SK-MEL-5 (cell line): ENCODE data around the gene SLC25A22. TPM values are rescaled to one million over a fixed set of nuclear protein-coding genes. Genes with fewer than 3 reads are reported as not detected.
A peak's percentile ranks its signal among the peaks of the same experiment; 100 is the strongest.

Experiments
- DNase-seq: peaks from one replicate; pipeline ENCODE4 v3.0.0-alpha.2; 2016; ENCODE audit warnings: low read depth, low spot score
- in situ Hi-C: cut with HindIII; loops from 2 replicates; pipeline ENCODE4 v1.10.0; 2016; ENCODE audit warnings: low sequenced_read_pairs, high pct_unique_total_duplicates, low pct_unique_long_range_greater_than_20kb
- total RNA-seq: library from RNA; depleted of rRNA; stranded (reverse); fragments of >200 nt; shearing (Covaris generic); gene quantifications from 2 replicates; pipeline ENCODE4 v1.2.3, GENCODE V29; 2014

The SLC25A22 gene
- total RNA-seq, 1 experiment from 2014 or later, result 16.3 TPM

DNA sequence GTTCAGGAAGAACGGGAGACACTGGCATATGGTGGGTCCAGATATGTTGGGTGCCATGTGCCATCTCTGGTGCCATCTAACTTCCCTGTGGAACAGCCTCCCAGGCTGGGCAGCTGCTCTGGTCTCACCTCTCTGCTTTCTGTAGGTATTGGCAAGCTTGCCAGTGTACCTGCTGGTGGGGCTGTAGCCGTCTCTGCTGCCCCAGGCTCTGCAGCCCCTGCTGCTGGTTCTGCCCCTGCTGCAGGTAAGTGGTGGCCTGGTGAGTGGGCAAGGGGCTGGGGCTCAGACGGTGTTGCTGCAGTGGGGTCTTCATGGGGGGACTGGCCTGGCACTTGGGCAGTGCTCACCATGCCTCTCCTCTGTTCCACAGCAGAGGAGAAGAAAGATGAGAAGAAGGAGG, 14.3 kb upstream of the SLC25A22 start:
- in situ Hi-C loops, result no loop called here

DNA sequence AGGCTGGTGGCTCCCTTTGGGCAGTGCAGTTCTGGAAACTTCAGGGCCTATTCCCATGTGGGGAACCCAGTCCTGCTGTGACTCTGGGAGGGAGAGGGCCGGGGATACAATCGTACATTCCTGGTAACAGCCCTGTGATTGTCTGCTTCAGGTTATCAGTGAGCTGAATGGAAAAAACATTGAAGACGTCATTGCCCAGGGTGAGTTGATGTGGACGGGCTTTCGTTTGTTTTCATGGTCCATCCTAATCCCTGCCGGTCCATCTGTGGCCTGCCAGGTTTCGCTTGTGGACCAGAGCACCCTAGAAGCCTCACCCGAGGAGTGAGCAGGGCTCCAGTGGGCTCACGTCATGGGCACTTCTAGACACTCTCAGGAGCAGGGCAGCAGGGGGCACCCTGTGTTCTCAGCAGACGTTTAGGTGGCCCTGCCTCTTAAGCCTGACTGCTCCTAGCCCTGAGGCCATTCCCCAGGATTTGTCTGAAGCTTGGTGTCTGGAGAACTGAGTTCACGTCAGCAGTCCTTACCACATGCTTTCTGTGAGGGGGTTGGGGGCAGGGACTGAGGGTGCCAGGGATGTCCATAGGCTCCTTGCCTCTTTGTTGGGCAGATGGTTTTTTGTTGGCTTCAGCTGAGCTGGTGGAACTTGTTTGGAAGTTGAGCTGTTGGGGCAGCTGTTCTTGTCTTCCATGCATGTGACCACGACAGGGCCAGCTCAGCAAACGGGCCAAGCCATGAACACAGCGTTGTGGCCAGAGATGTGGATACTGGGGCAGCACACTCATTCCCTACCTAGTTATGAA, 13.6 kb upstream of the SLC25A22 start:
- in situ Hi-C loops, result no loop called here

More for the DNA sequence above, 14.3 kb upstream of the SLC25A22 start:
- DNase-seq, result no peak

DNA sequence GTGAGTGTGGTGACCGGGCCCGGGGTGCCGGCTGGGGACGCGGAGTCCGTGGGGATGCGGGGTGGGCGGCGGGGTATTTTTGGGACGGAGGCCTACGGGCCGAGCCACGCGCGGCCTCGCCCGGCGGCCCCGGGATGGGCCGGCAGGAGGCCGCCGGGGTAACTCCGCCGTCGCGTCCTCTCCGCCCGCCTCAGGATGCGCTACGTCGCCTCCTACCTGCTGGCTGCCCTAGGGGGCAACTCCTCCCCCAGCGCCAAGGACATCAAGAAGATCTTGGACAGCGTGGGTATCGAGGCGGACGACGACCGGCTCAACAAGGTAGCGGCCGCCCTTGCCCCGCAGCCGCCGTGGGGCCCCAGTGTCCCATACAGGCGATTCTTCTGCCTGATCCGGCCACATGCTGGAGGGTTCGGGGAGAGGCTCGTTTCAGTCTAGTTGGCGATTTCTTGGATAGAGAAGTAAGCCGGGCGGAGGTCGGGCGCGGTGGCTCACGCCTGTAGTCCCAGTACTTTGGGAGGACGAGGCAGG, 12.0 kb upstream of the SLC25A22 start:
- DNase-seq, result no peak
- in situ Hi-C loops, result no loop called here

More for the DNA sequence above, 13.6 kb upstream of the SLC25A22 start:
- peak; percentile 70 for DNase-seq

DNA sequence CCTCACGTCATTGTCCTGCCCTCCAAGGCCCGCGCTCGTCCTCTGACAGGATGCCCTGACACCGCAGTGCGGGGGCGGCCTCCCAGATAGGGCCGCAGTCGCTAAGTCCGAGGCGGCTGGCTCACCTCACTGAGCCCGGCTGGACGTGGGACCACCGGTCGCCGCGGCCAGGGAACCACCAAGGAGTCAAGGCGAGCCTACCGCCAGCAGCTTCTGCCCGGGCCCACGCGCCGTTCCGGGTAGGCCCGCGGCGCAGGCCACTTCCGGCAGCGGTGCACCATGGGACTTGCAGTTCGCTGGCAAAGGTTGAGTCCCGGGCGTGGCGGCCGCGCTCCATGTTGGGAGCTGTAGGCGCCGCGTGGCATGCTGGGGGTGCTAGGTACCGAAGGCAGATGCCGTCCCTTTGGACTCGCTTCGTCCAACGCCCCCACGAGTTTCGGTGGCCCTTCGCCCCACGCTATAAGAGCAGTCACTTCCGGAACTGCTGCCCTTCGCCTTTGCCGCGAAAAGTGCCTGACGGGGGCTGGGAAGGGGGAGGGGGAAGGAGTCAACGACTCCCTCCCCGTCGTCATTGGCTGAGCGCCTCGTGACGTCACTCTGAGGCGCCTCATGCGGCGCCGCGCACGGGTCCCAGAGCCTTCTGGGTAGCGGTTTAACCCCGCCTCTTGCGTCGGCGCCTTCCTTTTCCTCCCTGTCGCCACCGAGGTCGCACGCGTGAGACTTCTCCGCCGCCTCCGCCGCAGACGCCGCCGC, 11.4 kb upstream of the SLC25A22 start, which contains the start of gene RPLP2:
Gene RPLP2, plus strand, starts transcription at position 681 of the 753 bp plus-strand sequence. CDS start 268 bp downstream, outside the sequence.
- in situ Hi-C loops, result no loop called here
- DNase-seq, result peak; percentile 96

DNA sequence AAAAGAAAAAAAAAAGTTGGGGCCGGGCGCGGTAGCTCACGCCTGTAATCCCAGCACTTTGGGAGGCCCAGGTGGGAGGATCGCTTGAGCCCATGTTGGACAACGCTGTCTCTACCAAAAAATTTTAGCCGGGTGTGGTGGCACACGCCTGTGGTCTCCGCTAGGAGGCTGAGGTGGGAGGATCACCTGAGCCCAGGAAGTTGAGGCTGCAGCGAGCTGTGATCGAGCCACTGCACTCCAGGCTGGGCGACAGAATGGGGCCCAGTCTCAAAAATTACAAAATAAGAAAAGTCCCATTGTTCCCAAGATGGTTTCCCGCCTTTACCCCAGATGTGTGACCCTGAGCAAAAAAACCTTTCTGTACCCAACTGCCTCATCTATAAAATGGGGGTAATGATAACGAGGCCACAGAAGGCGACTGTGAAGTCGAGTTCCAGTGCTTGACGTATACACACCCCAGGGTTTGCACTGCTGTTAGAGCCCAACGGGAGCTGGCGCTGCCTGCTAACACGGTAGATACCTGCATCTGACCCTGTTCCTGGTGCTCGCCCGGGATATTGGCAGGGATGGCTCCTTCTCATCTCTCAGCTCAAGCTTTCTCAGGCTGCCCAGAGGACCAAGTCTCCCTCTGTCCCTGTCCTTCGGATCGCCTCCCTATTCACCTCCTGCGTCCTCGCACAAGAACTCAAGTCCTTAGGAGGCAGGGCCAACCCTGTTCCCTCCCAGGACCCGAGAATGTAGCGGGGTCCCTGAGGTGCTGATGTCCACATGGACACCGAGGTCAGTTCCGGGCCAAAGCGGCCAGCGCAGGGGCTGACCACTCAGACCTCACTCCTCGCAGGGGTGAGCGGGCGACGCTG, 10.6 kb upstream of the SLC25A22 start:
- in situ Hi-C loops, result no loop called here
- no peak for DNase-seq

DNA sequence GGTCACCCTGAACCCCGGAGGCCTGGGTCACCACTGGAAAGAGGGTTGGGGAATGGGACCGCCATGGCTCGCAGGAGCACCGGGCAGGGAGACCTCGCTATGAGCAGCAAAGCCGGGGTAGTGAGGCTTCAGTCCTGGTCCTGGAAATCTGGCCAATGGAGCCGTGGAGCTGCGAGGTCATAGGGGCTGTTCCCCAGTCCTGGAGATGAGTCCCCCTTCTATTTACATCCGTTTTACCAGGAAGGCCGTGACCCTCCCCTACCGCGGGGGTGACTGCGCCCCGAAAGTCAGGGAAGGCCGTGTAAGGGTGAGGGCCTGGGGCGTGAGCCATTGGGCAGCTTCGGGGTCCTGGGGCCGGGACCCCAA, 6.5 kb upstream of the SLC25A22 start:
- in situ Hi-C loops, result no loop called here

DNA sequence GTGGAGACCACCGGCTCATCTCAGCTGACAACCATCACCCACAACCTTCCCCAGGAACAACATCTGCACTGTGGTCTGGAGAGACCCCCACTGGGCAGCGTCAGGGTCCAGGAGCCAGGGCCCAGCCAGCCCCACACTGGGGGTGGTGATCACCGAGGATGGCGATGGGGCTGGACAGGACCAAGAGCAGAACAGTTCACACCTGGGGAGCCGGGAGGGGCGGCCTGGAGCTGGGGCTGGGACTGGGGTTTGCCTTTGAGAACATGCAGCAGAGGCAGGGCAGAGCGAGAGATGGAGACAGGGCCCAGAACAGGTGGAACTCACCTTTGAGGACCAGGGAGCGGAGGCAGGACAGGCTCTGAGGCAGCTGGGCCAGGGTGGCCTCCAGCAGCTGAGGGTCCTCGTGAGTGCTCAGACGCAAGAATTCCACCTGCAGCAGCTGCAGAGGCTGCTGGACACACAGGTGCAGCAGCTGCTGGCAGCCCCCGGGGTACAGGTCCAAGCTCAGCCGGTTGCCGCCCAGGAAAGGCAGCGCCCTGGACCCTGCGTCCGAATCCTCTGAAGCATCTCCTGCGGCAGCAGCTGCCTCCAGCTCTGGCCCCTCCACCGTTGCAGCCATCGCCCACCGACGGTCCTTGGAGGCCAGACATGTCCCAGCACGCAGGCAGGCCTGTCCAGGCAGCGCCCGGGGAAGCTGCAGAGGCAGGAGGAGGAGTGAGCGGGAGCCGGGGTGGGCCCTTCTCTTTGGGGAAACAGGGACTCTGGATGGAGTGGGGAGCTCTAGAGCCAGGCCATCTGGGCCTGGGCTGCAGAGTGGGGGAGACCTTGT, 5.9 kb upstream of the SLC25A22 start:
- no peak for DNase-seq
- in situ Hi-C loops, result no loop called here

More for the DNA sequence above, 6.5 kb upstream of the SLC25A22 start:
- DNase-seq, result no peak

DNA sequence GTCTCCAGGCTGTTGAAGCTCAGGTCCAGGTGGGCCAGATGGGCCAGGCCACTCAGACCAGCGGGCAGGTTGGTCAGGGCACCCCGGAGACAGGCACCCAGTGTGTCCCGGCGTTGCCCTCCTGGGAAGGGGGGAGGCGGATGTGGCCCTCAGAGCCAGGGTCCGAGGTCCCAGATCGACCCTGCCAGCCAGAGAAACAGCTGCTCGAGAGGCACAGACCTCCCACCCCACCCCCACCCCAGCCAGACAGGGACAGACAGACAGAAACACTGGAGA, 5.3 kb upstream of the SLC25A22 start:
- in situ Hi-C loops, result no loop called here
- no peak for DNase-seq

DNA sequence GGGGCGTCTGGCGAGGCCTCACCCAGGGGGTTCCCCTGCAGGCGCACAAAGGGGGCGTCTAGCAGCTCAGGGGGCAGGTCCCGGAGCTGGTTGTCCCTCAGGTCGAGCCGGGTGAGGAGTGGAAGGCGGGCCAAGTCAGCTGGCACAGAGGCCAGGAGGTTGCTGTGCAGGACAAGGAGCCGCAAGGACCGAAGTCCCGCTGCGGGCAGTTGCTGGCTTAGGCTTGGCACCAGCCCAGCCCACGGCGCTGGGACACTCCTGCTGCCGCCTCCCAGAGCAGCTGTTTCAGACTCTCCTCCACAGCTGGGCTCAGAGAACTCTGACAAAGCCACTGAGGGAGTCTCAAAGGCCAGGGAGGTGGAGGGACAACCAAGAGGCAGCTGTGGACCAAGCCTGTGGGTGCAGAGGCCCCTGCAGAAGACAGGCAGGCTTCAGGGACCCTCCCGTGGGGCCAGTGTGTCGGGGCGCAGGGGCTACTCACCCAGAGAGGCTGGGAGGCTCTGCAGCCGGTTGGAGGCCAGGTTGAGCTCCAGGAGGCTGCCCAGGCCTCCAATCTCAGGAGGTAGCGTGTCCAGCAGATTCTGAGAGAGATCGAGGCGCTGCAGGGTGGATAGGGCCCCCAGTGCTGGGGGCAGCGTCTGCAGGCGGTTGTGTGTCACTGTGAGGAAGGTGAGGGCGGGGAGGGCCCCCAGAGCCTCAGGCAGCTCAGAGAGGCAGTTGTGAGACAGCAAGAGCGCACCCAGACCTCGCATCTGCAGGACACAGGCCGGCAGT, 4.8 kb upstream of the SLC25A22 start:
- no peak for DNase-seq
- in situ Hi-C loops, result no loop called here

DNA sequence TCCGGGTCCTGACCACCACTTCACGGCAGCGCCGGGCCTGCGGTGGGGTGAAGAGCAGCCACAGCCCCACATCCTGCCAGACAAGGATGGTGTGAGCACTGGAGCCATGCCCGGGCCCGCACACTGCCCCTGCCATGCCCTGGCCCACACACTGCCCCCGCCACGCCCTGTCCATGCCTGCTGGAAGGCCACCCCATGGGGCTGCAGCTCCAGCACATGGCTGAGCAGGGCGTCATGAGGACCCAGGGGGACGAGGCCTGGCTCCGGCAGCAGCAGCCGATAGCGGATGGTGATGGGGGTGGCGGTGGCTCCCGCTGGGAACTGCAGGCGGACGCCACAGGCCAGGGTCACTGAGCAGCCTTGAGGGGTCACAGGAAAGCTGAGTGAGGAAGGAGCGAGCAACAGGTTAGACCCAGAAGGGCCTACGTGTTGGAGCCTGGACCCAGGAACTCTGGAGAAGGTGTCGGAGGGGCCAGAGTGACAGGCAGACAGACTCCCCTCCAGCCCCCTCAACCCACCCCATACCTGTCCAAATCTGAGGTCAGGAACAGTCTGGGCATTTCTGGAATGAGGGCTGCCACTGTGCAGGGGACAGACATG, 4.0 kb upstream of the SLC25A22 start:
- DNase-seq, result no peak
- in situ Hi-C loops, result no loop called here

DNA sequence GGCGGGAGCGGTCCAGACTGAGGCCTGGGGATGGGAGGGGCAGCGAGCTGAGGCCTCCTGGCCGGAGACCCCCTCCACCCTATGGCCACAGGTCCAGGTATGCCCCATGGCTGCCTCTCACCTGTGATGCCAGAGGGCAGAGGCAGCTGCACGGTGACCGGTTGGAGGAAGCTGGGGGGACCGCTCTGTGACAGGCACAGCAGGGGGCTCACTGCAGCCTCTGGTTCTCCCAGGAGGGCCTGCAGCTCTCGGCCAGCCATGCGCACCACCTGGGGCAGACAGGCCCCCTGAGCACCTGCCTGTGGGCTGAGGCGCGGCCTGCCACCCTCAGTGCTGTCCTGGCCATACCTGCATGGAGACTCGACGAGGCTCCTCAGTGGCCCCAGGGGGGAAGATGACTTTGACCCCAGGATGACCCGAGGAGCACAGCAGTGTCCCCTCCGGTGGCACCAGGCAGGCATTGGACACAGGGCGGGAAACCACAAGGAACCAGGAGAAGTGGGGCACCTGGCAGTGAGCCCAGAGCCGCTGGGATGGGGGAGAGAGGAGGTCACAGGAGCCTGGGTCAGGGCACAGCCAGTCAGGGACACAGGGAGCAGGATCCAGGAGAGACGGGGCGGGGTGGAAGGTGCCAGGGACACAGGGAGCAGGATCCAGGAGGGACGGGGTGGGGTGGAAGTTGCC, 3.2 kb upstream of the SLC25A22 start:
- no peak for DNase-seq
- in situ Hi-C loops, result no loop called here

DNA sequence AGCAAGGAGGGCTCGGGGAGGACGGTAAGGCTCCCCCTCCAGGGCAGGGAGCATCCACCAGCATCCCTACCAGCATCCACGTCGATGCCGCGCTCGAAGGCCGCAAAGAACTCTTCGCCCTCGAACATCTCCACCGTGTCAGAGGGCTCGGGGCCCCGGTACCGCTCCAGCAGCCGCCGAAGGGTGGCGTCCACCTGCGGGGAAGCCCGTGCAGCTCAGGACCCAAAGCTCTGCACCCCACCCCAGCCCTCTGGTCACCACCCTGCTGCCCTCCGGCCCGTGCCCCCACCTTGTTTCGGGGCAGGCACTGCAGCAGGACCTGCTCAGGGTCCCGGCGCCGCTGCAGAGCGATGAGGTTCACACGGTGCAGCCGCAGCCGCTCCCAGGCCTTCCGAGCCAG, 2.4 kb upstream of the SLC25A22 start:
- no peak for DNase-seq
- in situ Hi-C loops, result no loop called here

DNA sequence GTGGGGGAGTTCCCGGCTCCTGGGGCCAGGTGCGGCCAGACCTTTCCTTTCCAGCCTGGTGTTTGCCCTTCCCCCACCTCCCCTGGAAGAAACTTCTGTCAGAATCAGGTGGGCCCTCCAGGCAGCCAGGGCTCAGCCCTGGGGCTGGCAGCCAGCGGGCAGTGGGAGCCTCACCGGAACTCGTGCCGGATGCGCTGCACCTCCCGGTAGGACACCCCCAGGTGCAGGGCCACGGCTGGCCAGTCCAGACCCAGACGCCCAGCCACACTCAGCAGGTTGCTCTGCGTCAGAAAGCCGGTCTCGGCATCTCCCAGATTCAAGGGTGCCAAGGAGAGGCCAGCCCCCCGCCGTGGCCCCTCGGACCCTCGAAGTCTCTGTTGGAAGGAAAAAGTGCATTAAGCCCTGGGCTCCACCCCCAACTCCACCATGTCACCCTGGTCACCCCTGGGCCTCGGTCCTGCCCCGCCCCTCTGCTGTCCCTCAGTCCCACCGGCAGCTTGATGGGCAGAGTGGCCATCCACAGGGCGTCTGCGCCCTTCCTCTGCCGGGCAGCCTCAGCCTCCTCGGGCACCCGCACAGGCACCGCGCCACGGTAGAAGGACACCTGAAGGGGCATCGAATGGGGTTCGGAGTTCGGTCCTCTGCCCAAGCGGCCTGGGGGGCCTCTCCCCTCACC, 1.7 kb upstream of the SLC25A22 start:
- in situ Hi-C loops, result no loop called here
- DNase-seq, result no peak

DNA sequence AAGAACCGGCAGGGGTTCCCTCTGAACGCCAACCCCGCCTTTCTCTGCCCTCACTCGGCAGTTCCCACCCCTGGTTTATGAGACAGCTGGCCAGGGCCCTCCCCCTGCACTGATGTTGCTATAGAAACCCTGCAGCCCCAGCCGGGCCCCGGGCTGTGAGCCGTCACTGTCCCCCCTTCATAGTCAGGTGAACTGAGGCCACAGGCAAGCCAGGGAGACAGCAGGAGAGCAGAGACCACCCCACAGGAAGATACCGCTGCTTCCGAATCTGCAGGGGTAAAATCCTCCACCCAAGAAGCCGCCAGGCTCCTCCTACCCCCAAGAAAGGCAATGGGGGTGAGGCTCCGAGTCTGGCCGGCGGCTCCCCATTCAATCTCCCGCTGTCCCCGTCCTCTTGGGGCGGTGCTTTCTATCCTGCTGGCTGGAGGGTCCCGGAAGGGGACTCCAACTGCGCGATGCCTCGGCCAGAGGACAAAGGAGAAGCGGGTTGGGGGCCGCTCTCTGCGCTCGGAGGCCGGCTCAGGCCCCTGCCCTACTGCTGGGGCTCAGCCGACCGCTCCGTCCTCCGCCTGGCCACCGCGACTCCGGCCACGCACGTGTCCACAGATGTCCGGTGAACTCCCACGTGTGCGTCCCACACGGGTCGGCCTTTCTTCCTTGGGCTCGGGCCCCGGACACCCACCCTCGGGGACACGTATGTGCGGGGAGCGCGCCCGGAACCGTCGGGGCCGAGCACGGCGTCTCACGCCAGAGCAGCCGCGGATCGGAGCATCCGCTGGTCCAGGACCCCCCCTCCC, 587 bp downstream of the SLC25A22 start:
- in situ Hi-C loops, result no loop called here
- peak; percentile 65 for DNase-seq
